K562 (cell line): Measurements from ENCODE around the gene GABRD. TPM values are rescaled to one million over a fixed set of nuclear protein-coding genes. Genes with fewer than 3 reads are reported as not detected.

Experiments used
- ATAC-seq: fragments of 200-7000 bp; cut with Tn5 transposase; 3 replicates; pipeline ENCODE4 v1.9.1; 2020; ENCODE audit warnings: moderate library complexity
- BruUV-seq: library from RNA; stranded (reverse); fragments of 400-500 nt; replicated peaks from 2 replicates; lab custom pipeline; 2021; lab: Mats Ljungman, UMichigan
- CTCF ChIA-PET: fragments of 300-600 bp; formaldehyde crosslinking; extraction: SDS; loops from one replicate; lab custom pipeline; 2021; ENCODE audit warnings: low intra/inter-chr PET ratio; lab: Yijun Ruan, JAX
- POLR2A ChIA-PET: fragments of 300-600, 350-650 bp; sonication (Branson Sonifier 250); formaldehyde crosslinking; extraction: SDS; loops from one replicate; lab custom pipeline; 2021; ENCODE audit warnings: antibody characterized with exemption, inconsistent platforms; lab: Yijun Ruan, JAX
- DNase-seq, 4 experiments: peaks; one replicate each; pipeline versions ENCODE4 v3.0.0 to v3.0.0-alpha.2; 2011 to 2018; ENCODE audit warnings: low spot score in 3 of 4, mixed read lengths in 3 of 4; ENCODE audit errors: extremely low read depth in 1 of 4
- FAIRE-seq: peaks from 2 replicates; lab custom pipeline; 2011; peaks lifted over from hg19 to GRCh38; lab: Jason Lieb, UNC
- H2AFZ ChIP-seq: 2 replicates; pipeline ENCODE4 v1.6.0; 2011; ENCODE audit warnings: low read depth, low read length, control low read depth, inconsistent platforms
- H3K27ac ChIP-seq: fragments of 200-600 bp; 3 replicates; pipeline ENCODE4 v1.8.0; 2011; ENCODE audit warnings: low read depth, mild to moderate bottlenecking, control low read depth, inconsistent platforms, low read length, moderate library complexity, mixed read lengths; ENCODE audit errors: extremely low read depth
- H3K27me3 ChIP-seq, 2 experiments: fragments of 300-600 bp in 1 of 2; 2 replicates in 1 of 2; 3 replicates in 1 of 2; pipeline versions ENCODE4 v1.6.0 to v1.8.0; 2011; ENCODE audit warnings: inconsistent platforms in 2 of 2, low read length in 2 of 2, mild to moderate bottlenecking in 1 of 2, mixed read lengths in 1 of 2, moderate library complexity in 1 of 2; ENCODE audit not compliant: control insufficient read depth in 2 of 2, insufficient read depth in 2 of 2
- H3K36me3 ChIP-seq: fragments of 300-600 bp; 3 replicates; pipeline ENCODE4 v1.8.0; 2011; ENCODE audit warnings: mild to moderate bottlenecking, low read length, inconsistent platforms; ENCODE audit not compliant: control insufficient read depth, insufficient read depth
- H3K4me1 ChIP-seq, 2 experiments: fragments of 200-600 bp in 1 of 2; replicated peaks in 1 of 2; 2 replicates in 1 of 2; 3 replicates in 1 of 2; pipeline versions ENCODE4 v1.5.1 to v1.8.0; 2011; ENCODE audit warnings: inconsistent platforms in 2 of 2, low read length in 2 of 2, mild to moderate bottlenecking in 1 of 2, mixed read lengths in 1 of 2, moderate library complexity in 1 of 2; ENCODE audit not compliant: control insufficient read depth in 2 of 2, insufficient read depth in 2 of 2
- H3K4me2 ChIP-seq: 2 replicates; pipeline ENCODE4 v1.6.1; 2011; ENCODE audit warnings: low read length, control low read depth, inconsistent platforms, mixed read lengths; ENCODE audit not compliant: insufficient read depth
- H3K4me3 ChIP-seq: fragments of 200-600 bp; sonication (generic), shearing (Covaris generic); 2 replicates; pipeline ENCODE4 v1.5.1; 2016; ENCODE audit warnings: control low read depth, inconsistent platforms
- H3K79me2 ChIP-seq: fragments of 200-600 bp; 3 replicates; pipeline ENCODE4 v1.8.0; 2011; ENCODE audit warnings: low read length, inconsistent platforms; ENCODE audit not compliant: control insufficient read depth, insufficient read depth
- H3K9ac ChIP-seq, 2 experiments: 2 replicates each; pipeline versions ENCODE4 v1.6.0 to v1.6.1; 2011; ENCODE audit warnings: low read depth in 2 of 2, low read length in 2 of 2, control low read depth in 1 of 2, inconsistent platforms in 1 of 2, mild to moderate bottlenecking in 1 of 2, mixed read lengths in 1 of 2; ENCODE audit not compliant: insufficient read depth in 1 of 2
- H3K9me1 ChIP-seq: one replicate; pipeline ENCODE4 v1.6.0; 2011; ENCODE audit warnings: inconsistent platforms, mild to moderate bottlenecking, low read length, moderate library complexity; ENCODE audit not compliant: control insufficient read depth, insufficient read depth
- H3K9me3 ChIP-seq: replicated peaks from 2 replicates; pipeline ENCODE4 v1.5.1; 2011; ENCODE audit warnings: low read depth, low read length, inconsistent platforms; ENCODE audit not compliant: control insufficient read depth, insufficient read depth
- H4K20me1 ChIP-seq: replicated peaks from 2 replicates; pipeline ENCODE4 v1.6.1; 2011; ENCODE audit warnings: low read length, inconsistent platforms, mixed read lengths; ENCODE audit not compliant: control insufficient read depth, insufficient read depth
- DDX20 ChIP-seq: fragments of 450-650 bp; IDR thresholded peaks from 2 replicates; pipeline ENCODE4 v1.6.1; 2016; ENCODE audit warnings: missing genetic modification characterization, low read depth, mild to moderate bottlenecking, missing compliant biosample characterization, moderate library complexity
- ETS2 ChIP-seq: IDR thresholded peaks from 2 replicates; pipeline ENCODE4 v1.6.1; 2016; ENCODE audit warnings: borderline replicate concordance, missing genetic modification characterization, mild to moderate bottlenecking, moderate library complexity, missing compliant biosample characterization; ENCODE audit not compliant: poor library complexity, severe bottlenecking
- GATAD2A ChIP-seq: fragments of 450-650 bp; IDR thresholded peaks from 2 replicates; pipeline ENCODE4 v1.6.1; 2017
- HNRNPLL ChIP-seq: fragments of 200-400 bp; formaldehyde crosslinking; IDR thresholded peaks from 2 replicates; pipeline ENCODE4 v1.6.1; 2017; ENCODE audit warnings: low read length, low read depth, mild to moderate bottlenecking; ENCODE audit not compliant: poor library complexity, severe bottlenecking
- SMC3 ChIP-seq: conservative IDR thresholded peaks from 2 replicates; pipeline ENCODE4 v1.6.1; 2011; ENCODE audit warnings: low read depth, low read length, improper control_type of control experiment; ENCODE audit not compliant: insufficient read depth
- ZNF174 ChIP-seq: fragments of 250-450 bp; sonication (Bioruptor Pico); IDR thresholded peaks from 2 replicates; pipeline ENCODE4 v1.4.0; 2020; ENCODE audit warnings: mild to moderate bottlenecking
- WGBS: fragments of 100-300 bp; shearing (Covaris generic); methylation state at CpG from one replicate; pipeline ENCODE4 v1.1.6; 2016; ENCODE audit warnings: low coverage, mixed read lengths; ENCODE audit not compliant: insufficient coverage; ENCODE audit errors: missing lambda C conversion rate; 5-methylcytosine and 5-hydroxymethylcytosine counted together
- in situ Hi-C: fragments of 300-500 bp; cut with MboI; formaldehyde crosslinking; loops from 4 replicates; pipeline ENCODE4 v1.15.0; 2018; ENCODE audit warnings: inconsistent platforms, mixed read lengths
- intact Hi-C: fragments of 100-400 bp; cut with micrococcal nuclease; formaldehyde crosslinking; loops from 2 replicates; pipeline ENCODE4 v1.14.2; 2022
- polyA plus RNA-seq, 8 experiments: library from polyadenylated mRNA; depleted of rRNA in 4 of 8; stranded (reverse) in 5 of 8; unstranded in 3 of 8; fragments of >200 nt; fragmentation: Nextera tagmentation in 2 of 8; fragmentation: Illumina TruSeq in 1 of 8; extraction: Ambion mirVana in 2 of 8; extraction: Trizol in 1 of 8; gene quantifications; 2 replicates each; pipeline versions ENCODE4 v1.2.1 to v1.2.3, GENCODE V29; 2011 to 2014; ENCODE audit warnings: inconsistent platforms in 1 of 8, missing spikeins in 1 of 8
- total RNA-seq, 7 experiments: library from RNA; depleted of rRNA in 6 of 7; stranded (reverse); fragments of >200 nt in 6 of 7; fragmentation: Illumina TruSeq in 2 of 7; extraction: Trizol in 2 of 7; gene quantifications; 2 replicates each; pipeline versions ENCODE4 v1.2.1 to v1.2.3, GENCODE V29; 2011 to 2021; ENCODE audit warnings: low replicate concordance in 1 of 7
- TF ChIP-seq, protein P1 (sequence below), 3 experiments: IDR thresholded peaks in 2 of 3; conservative IDR thresholded peaks in 1 of 3; 2 replicates each; pipeline ENCODE4 v1.5.1; 2011 to 2012; ENCODE audit warnings: low read length in 3 of 3, mild to moderate bottlenecking in 3 of 3, control low read depth in 2 of 3, improper control_type of control experiment in 1 of 3, inconsistent platforms in 1 of 3, low read depth in 1 of 3, mixed read lengths in 1 of 3, moderate library complexity in 1 of 3; ENCODE audit not compliant: insufficient read depth in 2 of 3

GABRD gene
- total and polyA plus RNA-seq, 9 of the 15 experiments (the other 6 are each of a cell fraction or from before 2014, with no cell fraction given), result 0.07 TPM; not detected in 8

DNA sequence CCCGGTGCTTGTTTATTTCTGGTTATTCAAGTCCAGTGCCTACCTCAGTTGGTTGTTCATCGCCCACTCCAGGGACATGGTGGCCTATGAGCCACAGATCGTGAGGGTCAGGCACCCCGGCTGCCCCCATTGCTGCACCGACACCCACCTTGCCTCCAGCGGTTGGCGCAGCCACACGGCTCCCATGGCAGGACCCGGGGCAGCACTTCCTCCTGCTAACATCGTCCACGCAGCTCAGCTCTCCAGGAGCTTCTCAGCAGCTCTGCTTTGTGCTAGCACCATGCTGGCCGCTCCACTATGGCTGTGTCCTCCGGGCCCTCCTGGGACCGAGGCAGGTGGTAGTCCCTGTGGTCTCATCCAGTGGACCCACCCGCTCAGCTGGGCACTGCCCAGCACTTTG lies 17.1 kb downstream of the GABRD start (continued):
- TF ChIP-seq DDX20 (tag) (no peak), ETS2 (tag) (no peak), SMC3 (no peak), GATAD2A (no peak)
- TF ChIP-seq, all 486 proteins: peak for 0

- Histone ChIP-seq H3K4me3 (no peak overlapping the region), H4K20me1 (peaks cover 9% of the 10 kb centered on the region)
- peak; percentile 14 for TF ChIP-seq HNRNPLL
- no peak for TF ChIP-seq ZNF174 (CRISPR knock-in tag)
- TF ChIP-seq, protein P1, sequence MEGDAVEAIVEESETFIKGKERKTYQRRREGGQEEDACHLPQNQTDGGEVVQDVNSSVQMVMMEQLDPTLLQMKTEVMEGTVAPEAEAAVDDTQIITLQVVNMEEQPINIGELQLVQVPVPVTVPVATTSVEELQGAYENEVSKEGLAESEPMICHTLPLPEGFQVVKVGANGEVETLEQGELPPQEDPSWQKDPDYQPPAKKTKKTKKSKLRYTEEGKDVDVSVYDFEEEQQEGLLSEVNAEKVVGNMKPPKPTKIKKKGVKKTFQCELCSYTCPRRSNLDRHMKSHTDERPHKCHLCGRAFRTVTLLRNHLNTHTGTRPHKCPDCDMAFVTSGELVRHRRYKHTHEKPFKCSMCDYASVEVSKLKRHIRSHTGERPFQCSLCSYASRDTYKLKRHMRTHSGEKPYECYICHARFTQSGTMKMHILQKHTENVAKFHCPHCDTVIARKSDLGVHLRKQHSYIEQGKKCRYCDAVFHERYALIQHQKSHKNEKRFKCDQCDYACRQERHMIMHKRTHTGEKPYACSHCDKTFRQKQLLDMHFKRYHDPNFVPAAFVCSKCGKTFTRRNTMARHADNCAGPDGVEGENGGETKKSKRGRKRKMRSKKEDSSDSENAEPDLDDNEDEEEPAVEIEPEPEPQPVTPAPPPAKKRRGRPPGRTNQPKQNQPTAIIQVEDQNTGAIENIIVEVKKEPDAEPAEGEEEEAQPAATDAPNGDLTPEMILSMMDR (IDR thresholded peaks at IDR 0.05 in 2 of 3, conservative IDR thresholded peaks at IDR 0.05 in 1 of 3; ENCODE audit: insufficient read depth in 2 of 3, low read depth in 1 of 3, low read length in 3 of 3), result peak in 2 of 3 experiments; percentile 24 to 34; a peak in 2 of 6 replicates
- TF ChIP-seq, all 486 proteins: peak for 2
- POLR2A ChIA-PET, result no interaction called here
- intact Hi-C loops (no loop called here), in situ Hi-C loops (loop anchor here (5.0 kb wide), 1 partner anchor 75 kb away; no protein-coding TSS in a partner anchor)
- peak; percentile 6 for FAIRE-seq
- no peaks in the 10 kb centered on the region for H3K9me3 ChIP-seq
- no peaks in the 10 kb centered on the region for H3K79me2 ChIP-seq
- no peak overlapping the region for H3K27ac ChIP-seq
- peak; percentile 69 for ATAC-seq
- H3K9ac ChIP-seq, result no peak overlapping the region
- BruUV-seq, result no TSS peak
- DNase-seq, result no peak
- H3K4me1 ChIP-seq, result peaks cover 0 to 9% of the 10 kb centered on the region in 2 experiments; a peak in 1 of 5 replicates
- no peaks in the 10 kb centered on the region for H3K36me3 ChIP-seq
- WGBS, result 1% methylated on average over 16 of the region's 18 CpGs
- CTCF ChIA-PET, result no interaction called here
- H2AFZ ChIP-seq, result no peak overlapping the region
- H3K9me1 ChIP-seq, result no peaks in the 10 kb centered on the region
- H3K27me3 ChIP-seq, result peaks cover 69 to 97% of the 10 kb centered on the region in 2 experiments; a peak in 4 of 5 replicates
- no peak overlapping the region for H3K4me2 ChIP-seq
Observed at GRCh38 chr1:2037314-2037979, 18.3 kb downstream of the GABRD start.
